Tibial nerve (tissue), 4 donors: ENCODE data around the gene RAB23.

ENCODE experiments used
- CTCF ChIP-seq, 5 experiments: fragments of 200-600 bp in 3 of 5; fragments of 450-650 bp in 2 of 5; sonication (generic) in 3 of 5; IDR thresholded peaks; one replicate each; pipeline ENCODE4 v1.5.1; 2016 to 2019; ENCODE audit warnings: antibody characterized with exemption in 5 of 5, mild to moderate bottlenecking in 3 of 5, moderate library complexity in 2 of 5
- EP300 ChIP-seq, 2 donors: sonication (generic); formaldehyde crosslinking; IDR thresholded peaks; one replicate each; pipeline ENCODE4 v1.6.1; 2017; ENCODE audit warnings: antibody characterized with exemption in 2 of 2, mild to moderate bottlenecking in 1 of 2

DNA sequence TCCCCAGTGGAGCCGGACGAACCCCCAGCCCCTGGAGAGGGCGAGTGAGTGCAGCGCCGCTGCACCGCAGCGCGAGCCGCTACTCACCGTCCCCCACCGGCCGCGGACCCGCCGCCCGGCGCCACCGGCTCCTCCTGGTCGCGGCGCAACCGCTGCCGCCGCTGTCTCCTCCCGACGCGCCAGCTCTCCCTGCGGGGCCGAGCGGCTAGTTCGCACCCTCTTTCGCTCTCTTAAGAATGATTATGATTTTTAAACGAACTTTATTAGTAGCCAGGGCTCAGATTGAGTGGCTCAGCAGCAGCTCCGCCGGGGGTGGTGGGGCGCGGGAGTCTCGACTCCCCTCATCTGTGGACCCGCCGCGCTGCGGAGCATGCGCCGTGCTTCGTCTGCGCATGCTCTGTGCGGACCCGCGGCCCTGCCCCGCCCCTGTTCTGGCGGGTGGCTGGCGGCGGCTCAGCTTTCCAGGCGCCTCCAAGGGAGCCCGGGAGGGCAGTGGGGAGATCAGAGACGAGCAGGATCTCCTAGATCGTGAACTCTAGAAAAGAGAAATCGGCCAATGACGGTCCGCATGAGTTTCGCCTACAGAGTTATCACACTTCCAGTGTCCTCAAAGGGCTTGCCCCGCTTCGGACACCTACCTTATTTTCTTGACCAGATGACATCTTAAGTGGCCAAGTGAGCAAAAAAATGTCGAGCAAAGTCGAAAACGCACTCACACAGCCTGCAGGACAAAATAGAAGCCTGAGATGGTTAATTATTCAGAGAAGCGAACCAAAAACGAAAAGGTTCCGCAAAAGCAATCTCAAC lies at the start of gene RAB23:
- TF ChIP-seq CTCF (IDR thresholded peaks at IDR 0.05), result peak in 2 of 5 experiments; percentile 6 to 38
- TF ChIP-seq EP300 (IDR thresholded peaks at IDR 0.05), result peak; percentile 32 to 93
